ENCODE results near the gene SH2D3A. TPM values are rescaled to one million over a fixed set of nuclear protein-coding genes. Genes with fewer than 3 reads are reported as not detected.

The SH2D3A gene
- total and polyA plus RNA-seq, 2 donors (not counting 1 experiment from before 2014, with no cell fraction given) = 36.1 to 54.1 TPM

GRCh38 chr19:6794686-6795431 lies 27.6 kb upstream of the SH2D3A start:
- ATAC-seq (ENCODE audit: low read depth) (no peak), DNase-seq (no peak)
- Mint-ChIP-seq H3K27me3 (no peaks in the 10 kb centered on the region), H3K4me3 (no peak overlapping the region), H3K4me1 (peaks cover 60% of the 10 kb centered on the region), H3K27ac (peak overlapping the region; percentile 32), H3K9me3 (ENCODE audit: insufficient read depth) (no peaks in the 10 kb centered on the region)
- H3K36me3 ChIP-seq (replicated peaks in 1 of 2; ENCODE audit: control extremely low read depth in 1 of 2, control insufficient read depth in 1 of 2, extremely low read depth in 1 of 2, insufficient read depth in 2 of 2, low read length in 1 of 2) = peaks cover 7 to 32% of the 10 kb centered on the region in 2 experiments
- no peak overlapping the region for H3K4me3 ChIP-seq (ENCODE audit: control extremely low read depth in 1 of 5, extremely low read depth in 1 of 5, insufficient read depth in 1 of 5, low read depth in 2 of 5, low read length in 4 of 5)
- no peaks in the 10 kb centered on the region for H3K27me3 ChIP-seq (replicated peaks in 1 of 4; ENCODE audit: control extremely low read depth in 1 of 4, control insufficient read depth in 3 of 4, insufficient read depth in 4 of 4, low read length in 3 of 4)
- peaks cover 21 to 38% of the 10 kb centered on the region in 2 donors for H3K4me1 ChIP-seq (ENCODE audit: control insufficient read depth in 2 of 2, insufficient read depth in 2 of 2, low read length in 2 of 2)
- TF ChIP-seq CTCF (IDR thresholded peaks at IDR 0.05) (no peak), EZH2 (IDR thresholded peaks at IDR 0.05; ENCODE audit: borderline replicate concordance, insufficient read depth, low read depth, low read length, poor library complexity, severe bottlenecking) (no peak)
- H3K27ac ChIP-seq (ENCODE audit: low read length in 2 of 2) = no peak overlapping the region
- intact Hi-C loops (cut with micrococcal nuclease) = no loop called here
- H4K20me1 ChIP-seq (ENCODE audit: control insufficient read depth, insufficient read depth, low read length, poor library complexity, severe bottlenecking) = peaks cover 71% of the 10 kb centered on the region
- peaks cover 0 to 5% (median 5%) of the 10 kb centered on the region in 3 donors for H3K9me3 ChIP-seq (ENCODE audit: control extremely low read depth in 1 of 3, control insufficient read depth in 2 of 3, insufficient read depth in 1 of 3, low read length in 2 of 3)
- POLR2A ChIA-PET = interaction anchor here (0.6 kb wide), 2 partner anchors 14 to 37 kb away, joined by 3 to 7 read pairs; no protein-coding TSS in a partner anchor
- over 99% methylated on average over 7 of the region's 13 CpGs for WGBS (ENCODE audit: insufficient coverage)
- H3K4me2 ChIP-seq (replicated peaks; ENCODE audit: low read depth, low read length, poor library complexity, severe bottlenecking) = no peak overlapping the region
- H3K9ac ChIP-seq (ENCODE audit: low read length) = no peak overlapping the region
- H2AFZ ChIP-seq (ENCODE audit: insufficient read depth, low read depth, low read length, poor library complexity, severe bottlenecking) = no peak overlapping the region
- H3K79me2 ChIP-seq (ENCODE audit: control insufficient read depth, insufficient read depth, low read length) = peaks cover 97% of the 10 kb centered on the region
- CTCF ChIA-PET = no interaction called here

DNA sequence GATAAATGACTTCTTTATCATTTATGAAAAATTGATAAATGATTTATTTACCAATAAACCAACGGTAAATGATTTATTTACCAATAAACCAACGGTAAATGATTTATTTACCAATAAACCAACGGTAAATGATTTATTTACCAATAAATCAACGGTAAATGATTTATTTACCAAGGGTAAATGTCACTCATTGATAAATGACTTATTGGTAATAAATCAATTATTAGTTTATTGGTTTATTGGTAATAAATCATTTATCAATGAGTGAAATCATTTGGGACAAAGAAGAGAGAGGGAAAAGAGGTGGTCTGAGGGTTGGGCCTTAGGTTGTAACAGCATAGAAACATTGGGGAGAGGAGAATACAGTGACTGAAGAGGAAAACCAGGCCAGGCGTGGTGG lies 26.7 kb upstream of the SH2D3A start:
- TF ChIP-seq EZH2 (IDR thresholded peaks at IDR 0.05; ENCODE audit: borderline replicate concordance, insufficient read depth, low read depth, low read length, poor library complexity, severe bottlenecking) = no peak
- Mint-ChIP-seq H3K4me1 (peaks cover 55% of the 10 kb centered on the region), H3K4me3 (no peak overlapping the region), H3K27ac (peak overlapping the region; percentile 44), H3K9me3 (ENCODE audit: insufficient read depth) (no peaks in the 10 kb centered on the region), H3K27me3 (no peaks in the 10 kb centered on the region)
- Histone ChIP-seq H3K4me3 (ENCODE audit: control extremely low read depth in 1 of 5, extremely low read depth in 1 of 5, insufficient read depth in 1 of 5, low read depth in 2 of 5, low read length in 4 of 5) (no peak overlapping the region), H3K36me3 (replicated peaks in 1 of 2; ENCODE audit: control extremely low read depth in 1 of 2, control insufficient read depth in 1 of 2, extremely low read depth in 1 of 2, insufficient read depth in 2 of 2, low read length in 1 of 2) (peaks cover 7 to 32% of the 10 kb centered on the region in 2 experiments), H3K27ac (ENCODE audit: low read length in 2 of 2) (no peak overlapping the region), H3K79me2 (ENCODE audit: control insufficient read depth, insufficient read depth, low read length) (peaks cover 98% of the 10 kb centered on the region), H4K20me1 (ENCODE audit: control insufficient read depth, insufficient read depth, low read length, poor library complexity, severe bottlenecking) (peaks cover 80% of the 10 kb centered on the region), H3K4me1 (ENCODE audit: control insufficient read depth in 2 of 2, insufficient read depth in 2 of 2, low read length in 2 of 2) (peaks cover 14 to 30% of the 10 kb centered on the region in 2 donors), H3K4me2 (replicated peaks; ENCODE audit: low read depth, low read length, poor library complexity, severe bottlenecking) (no peak overlapping the region), H3K9me3 (ENCODE audit: control extremely low read depth in 1 of 3, control insufficient read depth in 2 of 3, insufficient read depth in 1 of 3, low read length in 2 of 3) (peaks cover 0 to 5% (median 5%) of the 10 kb centered on the region in 3 donors), H3K27me3 (replicated peaks in 1 of 4; ENCODE audit: control extremely low read depth in 1 of 4, control insufficient read depth in 3 of 4, insufficient read depth in 4 of 4, low read length in 3 of 4) (no peaks in the 10 kb centered on the region), H3K9ac (ENCODE audit: low read length) (no peak overlapping the region), H2AFZ (ENCODE audit: insufficient read depth, low read depth, low read length, poor library complexity, severe bottlenecking) (no peak overlapping the region)
- 88% methylated on average over 1 of the region's 5 CpGs for WGBS (ENCODE audit: insufficient coverage)
- ChIA-PET CTCF (no interaction called here), POLR2A (interaction anchor here (0.6 kb wide), 1 partner anchor 15 kb away, joined by 3 read pairs; no protein-coding TSS in a partner anchor)
- ATAC-seq (ENCODE audit: low read depth) (no peak), DNase-seq (no peak)
- intact Hi-C loops (cut with micrococcal nuclease) = no loop called here

Data from B cell (primary cell).